ENCODE results near the gene TFRC.
"Not testable (repeated sequence)": the region's sequence is repeated elsewhere in the genome, so short reads cannot be mapped to it uniquely, and the experiment has no call there.

The TFRC gene

DNA sequence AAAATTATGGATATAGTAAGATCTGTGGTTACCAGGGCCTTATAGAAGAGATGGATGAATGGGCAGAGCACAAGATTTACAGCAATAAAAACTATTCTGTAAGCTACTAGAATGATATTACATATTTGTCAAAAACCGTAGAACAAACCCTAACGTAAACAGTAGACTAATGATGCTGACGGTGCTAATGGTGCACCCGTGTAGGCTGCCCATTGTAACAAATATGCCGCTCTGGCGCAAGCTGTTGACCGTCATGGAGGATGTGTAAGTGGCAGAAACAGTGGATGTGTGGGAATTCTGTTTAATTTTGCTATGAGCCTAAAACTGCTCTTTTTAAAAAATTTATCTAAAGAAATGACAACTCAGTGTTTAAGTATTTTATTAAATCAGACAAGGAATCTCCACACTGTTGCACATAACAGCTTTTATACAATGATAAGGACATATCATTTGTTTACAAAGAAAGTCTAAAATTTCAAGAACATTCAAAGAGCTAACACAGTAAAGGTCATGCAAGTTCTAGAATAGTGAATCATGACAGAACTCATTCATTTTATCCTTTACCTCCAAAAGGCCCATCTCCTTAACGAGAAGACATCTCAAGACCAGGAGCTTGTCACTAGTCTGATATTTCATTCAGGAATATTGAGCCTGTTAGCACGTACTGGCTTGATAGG is 32.8 kb downstream of the TFRC start:
- H3K9me3 Mint-ChIP-seq, result no peaks in the 10 kb centered on the region
- ATAC-seq (replicated peaks), result no peak
- H3K27me3 Mint-ChIP-seq, result no peaks in the 10 kb centered on the region
- peaks cover 35 to 55% of the 10 kb centered on the region in 2 donors for H3K36me3 Mint-ChIP-seq
- no peak overlapping the region for H3K27ac Mint-ChIP-seq
- no peak overlapping the region for H3K4me3 Mint-ChIP-seq
- no peaks in the 10 kb centered on the region for H3K4me1 Mint-ChIP-seq
- DNase-seq, result no peak

DNA sequence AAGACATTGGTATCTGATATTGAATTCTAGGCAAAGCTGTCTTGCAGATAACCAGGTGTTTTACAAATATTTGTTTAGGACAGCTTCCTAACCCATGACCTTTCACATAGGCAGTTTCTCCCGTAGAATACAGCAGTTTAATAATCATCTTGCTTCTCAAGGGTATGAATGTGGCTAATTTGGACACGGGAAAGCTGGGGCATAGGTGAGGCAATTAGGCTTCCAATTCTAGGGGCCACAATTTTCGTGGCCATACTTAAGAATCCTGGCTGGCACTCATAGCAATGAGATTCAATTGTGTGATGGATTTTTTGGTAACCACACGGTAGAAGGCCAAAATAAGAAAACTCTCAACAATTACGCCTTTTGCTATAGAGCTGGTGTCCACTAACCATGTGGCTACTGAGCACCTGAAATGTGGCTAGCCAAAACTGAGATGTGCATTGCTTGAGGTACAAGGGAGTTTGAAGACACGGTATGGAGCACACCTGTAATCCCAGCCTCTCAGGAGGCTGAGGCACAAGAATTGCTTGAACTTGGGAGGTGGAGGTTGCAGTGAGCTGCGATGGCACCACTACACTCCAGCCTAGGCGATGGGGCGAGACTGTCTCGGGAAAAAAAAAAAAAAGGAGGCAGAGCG is 34.4 kb downstream of the TFRC start:
- peaks cover 38 to 65% of the 10 kb centered on the region in 2 donors for H3K36me3 Mint-ChIP-seq
- DNase-seq (no peak), ATAC-seq (replicated peaks) (no peak)
- H3K9me3 Mint-ChIP-seq, result peaks cover 4 to 5% of the 10 kb centered on the region in 2 donors
- no peaks in the 10 kb centered on the region for H3K4me1 Mint-ChIP-seq
- peak overlapping the region; percentile 45 for H3K27ac Mint-ChIP-seq
- no peak overlapping the region for H3K4me3 Mint-ChIP-seq
- H3K27me3 Mint-ChIP-seq, result no peaks in the 10 kb centered on the region

DNA sequence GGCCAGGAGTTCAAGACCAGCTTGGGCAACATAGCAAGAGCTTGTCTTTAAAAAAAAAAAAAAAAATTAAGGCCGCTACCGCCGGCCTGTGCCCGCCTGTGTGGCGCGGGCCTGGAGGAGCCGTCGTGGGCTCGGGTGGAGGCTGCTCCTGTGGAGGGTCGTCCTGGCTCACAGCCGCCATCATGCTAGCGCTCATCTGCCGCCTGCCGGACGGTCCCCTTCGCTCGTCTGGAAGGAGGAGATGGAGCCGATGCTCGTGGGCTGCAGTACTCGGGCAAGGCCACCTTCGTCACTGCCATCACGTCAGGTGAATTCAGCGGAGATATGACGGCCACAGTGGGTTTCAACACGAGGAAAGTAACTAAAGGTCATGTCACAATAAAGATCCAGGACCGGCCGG is 37.4 kb downstream of the TFRC start:
- DNase-seq, result no peak
- ATAC-seq (replicated peaks), result no peak
- Mint-ChIP-seq H3K27me3 (no peaks in the 10 kb centered on the region), H3K4me3 (no peak overlapping the region), H3K4me1 (no peaks in the 10 kb centered on the region), H3K9me3 (peaks cover 15 to 20% of the 10 kb centered on the region in 2 donors), H3K36me3 (peaks cover 37 to 67% of the 10 kb centered on the region in 2 donors), H3K27ac (no peak overlapping the region)

DNA sequence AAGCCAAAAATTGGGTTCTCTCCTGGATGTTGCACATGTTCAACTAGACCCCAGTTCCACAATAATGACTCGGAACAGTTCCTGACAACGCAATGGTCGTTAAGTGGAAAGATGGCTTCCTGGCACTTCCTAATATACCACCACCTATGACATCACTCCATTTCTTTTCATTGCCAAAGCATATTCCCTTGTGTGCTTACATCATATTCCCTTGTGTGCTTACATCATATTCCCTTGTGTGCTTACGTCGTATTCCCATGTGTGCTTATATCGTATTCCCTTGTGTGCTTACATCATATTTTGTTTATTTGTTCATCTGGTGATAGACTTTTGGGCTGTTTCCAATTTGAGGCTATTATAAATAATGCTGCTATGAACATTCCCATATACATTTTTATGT is 39.2 kb downstream of the TFRC start:
- Mint-ChIP-seq H3K4me3 (no peak overlapping the region), H3K36me3 (peaks cover 33 to 54% of the 10 kb centered on the region in 2 donors), H3K27ac (no peak overlapping the region), H3K9me3 (peaks cover 15 to 20% of the 10 kb centered on the region in 2 donors), H3K4me1 (no peaks in the 10 kb centered on the region), H3K27me3 (no peaks in the 10 kb centered on the region)
- no peak for DNase-seq
- ATAC-seq (replicated peaks), result no peak

DNA sequence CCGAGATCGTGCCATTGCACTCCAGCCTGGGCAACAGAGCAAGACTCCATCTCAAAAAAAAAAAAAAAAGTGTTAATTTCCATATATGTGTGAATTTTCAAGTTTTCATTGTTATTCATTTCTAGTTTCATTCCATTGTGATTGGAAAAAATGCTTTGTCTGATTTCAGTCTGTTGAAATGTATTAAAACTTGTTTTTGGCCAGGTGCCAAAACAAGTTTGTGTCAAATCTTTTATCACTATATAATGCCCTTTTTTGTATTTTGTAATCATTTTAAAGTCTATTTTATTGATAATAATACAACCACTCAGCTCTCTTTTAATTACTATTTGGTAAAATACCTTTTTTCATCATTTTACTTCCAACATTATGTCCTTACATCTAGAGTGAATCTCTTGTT is 42.5 kb downstream of the TFRC start:
- DNase-seq, result no peak
- Mint-ChIP-seq H3K27ac (no peak overlapping the region), H3K36me3 (peaks cover 23 to 37% of the 10 kb centered on the region in 2 donors), H3K27me3 (peaks cover 0 to 5% of the 10 kb centered on the region in 2 donors), H3K4me1 (no peaks in the 10 kb centered on the region), H3K4me3 (no peak overlapping the region), H3K9me3 (peaks cover 22 to 27% of the 10 kb centered on the region in 2 donors)
- no peak for ATAC-seq (replicated peaks)

DNA sequence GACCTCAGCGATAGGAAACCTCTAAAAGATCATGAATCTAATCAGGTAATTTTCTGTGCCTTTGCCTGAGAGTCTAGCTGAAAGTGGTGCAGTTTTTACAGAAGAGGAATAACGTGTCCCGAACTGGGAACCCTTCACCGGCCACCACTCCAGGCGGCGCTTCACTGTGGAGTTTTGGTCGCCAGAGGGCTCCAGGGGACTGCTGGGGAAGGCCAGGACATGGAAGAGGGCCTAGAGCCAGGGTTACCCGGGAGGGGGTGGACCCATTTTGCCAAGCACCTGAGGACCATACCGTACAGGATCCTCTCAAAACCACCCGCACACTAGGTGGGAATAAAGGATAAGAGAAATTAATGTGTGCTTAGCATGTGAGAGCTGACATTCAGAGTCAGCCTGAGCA is 55.8 kb downstream of the TFRC start:
- H3K27ac Mint-ChIP-seq; H3K9me3 Mint-ChIP-seq; H3K4me3 Mint-ChIP-seq; H3K36me3 Mint-ChIP-seq; H3K4me1 Mint-ChIP-seq; DNase-seq; H3K27me3 Mint-ChIP-seq; ATAC-seq (replicated peaks): not testable (repeated sequence)

DNA sequence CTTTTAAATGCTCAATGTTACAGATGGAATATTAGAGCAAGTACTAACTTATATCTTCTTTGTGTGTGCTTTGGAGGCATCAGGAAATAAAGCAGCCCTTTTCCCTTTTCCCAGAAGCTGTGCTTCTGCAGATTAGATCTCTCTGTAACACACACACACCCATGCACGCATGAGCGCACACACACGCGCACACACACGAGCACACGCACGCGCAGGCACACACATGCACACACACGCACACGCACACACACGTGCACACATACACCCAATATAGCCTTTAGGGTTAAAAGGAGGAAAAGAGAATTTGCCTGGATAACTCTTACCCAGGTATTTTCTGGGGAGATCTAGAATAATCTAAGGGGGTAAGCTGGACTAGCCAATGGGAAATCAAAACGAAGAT is 56.9 kb downstream of the TFRC start:
- Mint-ChIP-seq H3K4me1 (no peaks in the 10 kb centered on the region), H3K27ac (no peak overlapping the region), H3K36me3 (no peaks in the 10 kb centered on the region), H3K9me3 (no peaks in the 10 kb centered on the region), H3K4me3 (no peak overlapping the region), H3K27me3 (peaks cover 4 to 7% of the 10 kb centered on the region in 2 donors)
- DNase-seq (no peak), ATAC-seq (replicated peaks) (no peak)

DNA sequence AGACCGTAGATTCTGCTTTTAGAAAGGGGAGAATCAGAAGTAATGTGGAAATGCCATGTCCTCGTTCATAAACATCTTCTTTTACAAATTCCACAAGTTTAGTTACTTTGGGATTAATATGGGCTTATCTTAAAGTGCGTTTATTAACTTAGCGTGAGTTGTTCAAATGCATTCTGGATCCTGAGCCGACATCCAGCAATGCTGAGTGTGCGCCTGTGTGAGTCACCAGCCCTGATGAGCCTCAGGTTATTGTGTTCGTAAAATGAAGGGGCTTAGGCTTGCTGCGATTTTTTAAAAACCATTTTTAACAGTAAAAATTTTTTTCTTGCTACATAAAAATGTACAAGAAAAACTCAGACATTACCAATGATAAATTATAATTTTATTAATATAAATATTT is 57.9 kb downstream of the TFRC start:
- ATAC-seq (replicated peaks) (no peak), DNase-seq (no peak)
- no peaks in the 10 kb centered on the region for H3K36me3 Mint-ChIP-seq
- H3K4me3 Mint-ChIP-seq, result no peak overlapping the region
- peaks cover 4 to 12% of the 10 kb centered on the region in 2 donors for H3K27me3 Mint-ChIP-seq
- H3K27ac Mint-ChIP-seq, result no peak overlapping the region
- H3K9me3 Mint-ChIP-seq, result no peaks in the 10 kb centered on the region
- H3K4me1 Mint-ChIP-seq, result peaks cover 0 to 3% of the 10 kb centered on the region in 2 donors

DNA sequence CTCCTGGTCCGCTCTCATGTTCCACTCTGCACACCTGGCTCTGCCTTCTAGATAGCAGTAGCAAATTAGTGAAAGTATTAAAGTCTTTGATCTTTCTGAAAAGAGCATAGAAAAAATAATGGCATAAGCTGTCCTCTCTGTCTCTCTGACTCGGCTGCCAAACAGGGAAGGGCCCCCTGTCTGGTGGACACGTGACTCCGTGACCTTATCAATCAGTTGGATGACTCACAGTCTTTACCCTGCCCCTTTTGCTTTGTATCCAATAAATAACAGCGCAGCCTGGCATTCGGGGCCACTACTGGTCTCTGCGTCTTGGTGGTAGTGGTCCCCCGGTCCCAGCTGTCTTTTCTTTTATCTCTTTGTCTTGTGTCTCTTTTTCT is 59.4 kb downstream of the TFRC start:
- H3K4me3 Mint-ChIP-seq; H3K9me3 Mint-ChIP-seq; ATAC-seq (replicated peaks); H3K4me1 Mint-ChIP-seq; H3K27ac Mint-ChIP-seq; DNase-seq; H3K36me3 Mint-ChIP-seq: not testable (repeated sequence)
- H3K27me3 Mint-ChIP-seq, result peaks cover 4 to 12% of the 10 kb centered on the region in 2 donors

DNA sequence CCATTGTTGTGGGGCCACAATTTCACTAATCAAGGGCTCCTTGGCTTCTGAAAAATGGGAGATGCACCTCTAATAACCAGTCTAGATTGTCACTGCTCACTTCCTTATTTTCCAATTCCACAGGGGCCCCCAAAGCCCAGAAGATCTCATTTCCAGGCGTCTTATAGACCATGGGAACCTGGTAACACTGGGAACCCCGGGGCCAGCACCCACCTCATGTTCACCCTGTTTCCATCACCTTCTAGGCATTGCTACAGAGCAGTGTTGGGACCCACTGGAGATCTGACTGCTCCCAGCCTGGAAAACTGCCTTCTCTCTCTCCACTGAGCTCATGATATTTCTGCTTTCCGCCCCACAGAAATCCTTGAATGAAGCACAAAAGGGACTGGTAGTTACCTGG is 61.5 kb downstream of the TFRC start:
- H3K27ac Mint-ChIP-seq, result no peak overlapping the region
- ATAC-seq (replicated peaks) (no peak), DNase-seq (no peak)
- H3K36me3 Mint-ChIP-seq, result no peaks in the 10 kb centered on the region
- peaks cover 4 to 12% of the 10 kb centered on the region in 2 donors for H3K27me3 Mint-ChIP-seq
- H3K4me1 Mint-ChIP-seq, result peaks cover 0 to 3% of the 10 kb centered on the region in 2 donors
- no peak overlapping the region for H3K4me3 Mint-ChIP-seq
- peaks cover 0 to 2% of the 10 kb centered on the region in 2 donors for H3K9me3 Mint-ChIP-seq

DNA sequence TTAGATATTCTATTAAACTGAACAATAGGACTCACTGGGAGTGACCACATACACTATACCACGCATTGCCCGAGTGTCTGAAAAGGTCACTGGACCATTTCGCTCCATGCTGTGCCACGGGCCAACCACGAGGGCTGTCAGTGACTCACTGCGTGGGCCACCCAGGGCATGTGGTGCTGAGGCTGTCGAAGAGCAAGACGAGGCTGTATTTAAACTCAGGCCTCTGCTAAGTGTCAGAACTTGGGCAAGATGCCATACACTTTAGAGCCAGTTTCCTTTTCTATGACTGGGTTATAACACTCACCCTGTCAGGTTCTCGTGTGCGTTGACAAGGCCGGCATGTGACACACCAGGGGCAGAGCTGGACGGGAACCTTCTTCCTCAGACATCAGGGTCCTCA is 62.3 kb downstream of the TFRC start:
- H3K4me3 Mint-ChIP-seq, H3K9me3 Mint-ChIP-seq, H3K36me3 Mint-ChIP-seq, DNase-seq, H3K4me1 Mint-ChIP-seq, H3K27ac Mint-ChIP-seq: not testable (repeated sequence)
- peak; percentile 57 to 72 for ATAC-seq (replicated peaks)
- H3K27me3 Mint-ChIP-seq, result peaks cover 4 to 12% of the 10 kb centered on the region in 2 donors

DNA sequence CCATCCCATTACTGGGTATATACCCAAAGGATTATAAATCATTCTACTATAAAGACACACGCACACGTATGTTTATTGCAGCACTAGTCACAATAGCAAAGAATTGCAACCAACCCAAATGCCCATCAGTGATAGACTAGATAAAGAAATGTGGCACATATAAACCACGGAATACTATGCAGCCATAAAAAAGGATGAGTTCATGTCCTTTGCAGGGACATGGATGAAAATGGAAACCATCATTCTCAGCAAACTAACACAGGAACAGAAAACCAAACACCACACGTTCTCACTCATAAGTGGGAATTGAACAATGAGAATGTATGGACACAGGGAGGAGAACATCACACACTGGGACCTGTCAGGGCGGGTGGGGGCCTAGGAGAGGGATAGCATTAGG is 63.7 kb downstream of the TFRC start:
- not testable (repeated sequence) for H3K4me1 Mint-ChIP-seq; DNase-seq; ATAC-seq (replicated peaks); H3K9me3 Mint-ChIP-seq; H3K4me3 Mint-ChIP-seq; H3K27ac Mint-ChIP-seq; H3K36me3 Mint-ChIP-seq
- H3K27me3 Mint-ChIP-seq, result peaks cover 4 to 12% of the 10 kb centered on the region in 2 donors

DNA sequence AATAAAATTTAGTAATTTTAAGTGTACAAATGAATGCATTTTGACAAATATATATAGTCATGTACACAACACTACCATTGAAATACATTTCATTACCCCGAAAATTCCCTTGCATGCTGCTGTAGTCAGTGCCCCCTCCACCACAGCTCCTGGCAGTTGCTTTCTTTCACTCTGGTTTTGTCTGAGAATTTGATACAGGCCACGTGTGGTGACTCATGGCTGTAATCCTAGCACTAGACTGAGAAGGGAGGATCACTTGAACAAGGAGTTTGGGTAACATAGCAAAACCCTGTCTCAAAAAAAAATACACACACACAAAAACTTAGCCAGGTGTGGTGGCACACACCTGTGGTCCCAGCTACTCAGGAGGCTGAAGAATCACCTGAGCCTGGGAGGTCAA is 65.4 kb downstream of the TFRC start:
- Mint-ChIP-seq H3K27me3 (peaks cover 0 to 12% of the 10 kb centered on the region in 2 donors), H3K4me3 (no peak overlapping the region), H3K27ac (no peak overlapping the region), H3K9me3 (peaks cover 0 to 2% of the 10 kb centered on the region in 2 donors), H3K36me3 (no peaks in the 10 kb centered on the region), H3K4me1 (peaks cover 0 to 3% of the 10 kb centered on the region in 2 donors)
- DNase-seq (no peak), ATAC-seq (replicated peaks) (no peak)

DNA sequence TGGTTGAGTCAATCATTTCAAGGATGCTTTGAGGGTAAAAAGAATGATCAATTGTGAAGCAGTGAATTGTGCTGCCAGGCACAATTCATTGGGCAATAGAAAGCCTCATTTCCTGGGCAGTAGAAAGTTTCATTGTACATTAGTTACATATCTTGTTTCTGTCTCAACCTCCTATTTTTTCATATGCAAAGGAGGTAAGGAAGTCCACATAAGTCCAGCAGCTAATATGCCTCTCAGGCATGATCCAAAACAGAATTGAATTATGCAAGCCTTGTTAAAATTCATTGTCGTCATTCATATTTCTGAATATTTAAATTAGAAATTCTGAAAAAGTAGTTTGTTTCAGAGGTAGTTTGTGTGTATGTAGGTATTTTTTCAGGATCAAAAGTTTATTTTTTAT is 65.8 kb downstream of the TFRC start:
- H3K36me3 Mint-ChIP-seq, result no peaks in the 10 kb centered on the region
- ATAC-seq (replicated peaks), result no peak
- no peak overlapping the region for H3K27ac Mint-ChIP-seq
- peaks cover 0 to 3% of the 10 kb centered on the region in 2 donors for H3K4me1 Mint-ChIP-seq
- no peak overlapping the region for H3K4me3 Mint-ChIP-seq
- no peak for DNase-seq
- H3K9me3 Mint-ChIP-seq, result peaks cover 0 to 2% of the 10 kb centered on the region in 2 donors
- H3K27me3 Mint-ChIP-seq, result peaks cover 0 to 12% of the 10 kb centered on the region in 2 donors

Measured in stimulated activated naive B cell treated with anti-CD40 and anti-IgM and Interleukin-4, amounts not matched to agents 10 μg/mL and 1 μg/mL and 100 μg/mL, for 72 hours (primary cell).